ENCODE results near the gene KCTD15. TPM values are rescaled to one million over a fixed set of nuclear protein-coding genes. Genes with fewer than 3 reads are reported as not detected.

Gene KCTD15
- total RNA-seq, 3 donors from 2014 or later, result 8.0 to 42.3 (median 10.1) TPM

GRCh38 chr19:33750587-33751435, 45.9 kb upstream of the KCTD15 start:
- no peak overlapping the region for H3K4me3 ChIP-seq
- H3K4me1 ChIP-seq (ENCODE audit: low read depth), result no peaks in the 10 kb centered on the region
- no peak for TF ChIP-seq CTCF (IDR thresholded peaks at IDR 0.05)
- no peak for DNase-seq
- ATAC-seq, result no peak
- no peaks in the 10 kb centered on the region for H3K36me3 ChIP-seq (ENCODE audit: low read depth)
- no peaks in the 10 kb centered on the region for H3K9me3 ChIP-seq
- intact Hi-C loops (cut with DNase I, micrococcal nuclease), result no loop called here

- no peak for ATAC-seq
- DNase-seq, result no peak
- Histone ChIP-seq H3K4me3 (no peak overlapping the region), H3K4me1 (ENCODE audit: low read depth) (no peaks in the 10 kb centered on the region), H3K9me3 (no peaks in the 10 kb centered on the region), H3K36me3 (ENCODE audit: low read depth) (no peaks in the 10 kb centered on the region)
- TF ChIP-seq CTCF (IDR thresholded peaks at IDR 0.05), result no peak
- intact Hi-C loops (cut with DNase I, micrococcal nuclease), result no loop called here
Measured at GRCh38 chr19:33751436-33751770, 45.3 kb upstream of the KCTD15 start.

GRCh38 chr19:33752018-33752800, 44.5 kb upstream of the KCTD15 start:
- TF ChIP-seq CTCF (IDR thresholded peaks at IDR 0.05), result no peak
- no peaks in the 10 kb centered on the region for H3K9me3 ChIP-seq
- intact Hi-C loops (cut with DNase I, micrococcal nuclease), result no loop called here
- ATAC-seq (no peak), DNase-seq (no peak)
- no peaks in the 10 kb centered on the region for H3K36me3 ChIP-seq (ENCODE audit: low read depth)
- no peaks in the 10 kb centered on the region for H3K4me1 ChIP-seq (ENCODE audit: low read depth)
- H3K4me3 ChIP-seq, result no peak overlapping the region

GRCh38 chr19:33752945-33753344, 43.7 kb upstream of the KCTD15 start:
- Histone ChIP-seq H3K9me3 (no peaks in the 10 kb centered on the region), H3K4me3 (no peak overlapping the region), H3K36me3 (ENCODE audit: low read depth) (no peaks in the 10 kb centered on the region), H3K4me1 (ENCODE audit: low read depth) (no peaks in the 10 kb centered on the region)
- no peak for TF ChIP-seq CTCF (IDR thresholded peaks at IDR 0.05)
- DNase-seq (no peak), ATAC-seq (no peak)
- intact Hi-C loops (cut with DNase I, micrococcal nuclease), result no loop called here

GRCh38 chr19:33754361-33754760, 42.3 kb upstream of the KCTD15 start:
- intact Hi-C loops (cut with DNase I, micrococcal nuclease), result no loop called here
- no peak overlapping the region for H3K4me3 ChIP-seq
- H3K36me3 ChIP-seq (ENCODE audit: low read depth), result no peaks in the 10 kb centered on the region
- H3K4me1 ChIP-seq (ENCODE audit: low read depth), result no peaks in the 10 kb centered on the region
- TF ChIP-seq CTCF (IDR thresholded peaks at IDR 0.05), result no peak
- H3K9me3 ChIP-seq, result no peaks in the 10 kb centered on the region
- DNase-seq, result no peak
- ATAC-seq, result no peak

Measured in mucosa of descending colon (tissue), 3 donors.